GM13976 (cell line): ENCODE results near the gene FAM53A.

ENCODE experiments used
- DNase-seq: peaks from one replicate; pipeline ENCODE4 v3.0.0; 2012; ENCODE audit warnings: low spot score
- CTCF ChIP-seq: IDR thresholded peaks from 2 replicates; pipeline ENCODE4 v1.5.1; 2012; ENCODE audit warnings: borderline replicate concordance, mild to moderate bottlenecking; ENCODE audit not compliant: insufficient read depth; ENCODE audit errors: extremely low read depth, missing control alignments, control extremely low read depth
- in situ Hi-C: fragments of 300-500 bp; cut with MboI; formaldehyde crosslinking; loops from one replicate; pipeline ENCODE4 v1.12.0; 2022; ENCODE audit warnings: low sequenced_read_pairs, mixed read lengths, inconsistent platforms; ENCODE audit not compliant: unreplicated experiment

FAM53A gene

GRCh38 chr4:1628892-1629698, 55.0 kb downstream of the FAM53A start:
- in situ Hi-C loops, result no loop called here
- TF ChIP-seq CTCF, result peak; percentile 90
- DNase-seq, result peak; percentile 92

GRCh38 chr4:1627417-1628313, 56.4 kb downstream of the FAM53A start:
- no peak for TF ChIP-seq CTCF
- in situ Hi-C loops, result no loop called here
- DNase-seq, result no peak

- DNase-seq, result no peak
- TF ChIP-seq CTCF, result no peak
- in situ Hi-C loops, result no loop called here
These were observed 57.2 kb downstream of the FAM53A start for GRCh38 chr4:1626941-1627340.

GRCh38 chr4:1626151-1626550, 58.0 kb downstream of the FAM53A start:
- DNase-seq, result no peak
- in situ Hi-C loops, result no loop called here
- no peak for TF ChIP-seq CTCF

GRCh38 chr4:1625600-1626138, 58.4 kb downstream of the FAM53A start:
- no peak for DNase-seq
- in situ Hi-C loops, result no loop called here
- no peak for TF ChIP-seq CTCF

GRCh38 chr4:1624519-1624910, 59.6 kb downstream of the FAM53A start:
- no peak for TF ChIP-seq CTCF
- DNase-seq, result no peak
- in situ Hi-C loops, result no loop called here
